ENCODE results near the gene FRYL.

DNA sequence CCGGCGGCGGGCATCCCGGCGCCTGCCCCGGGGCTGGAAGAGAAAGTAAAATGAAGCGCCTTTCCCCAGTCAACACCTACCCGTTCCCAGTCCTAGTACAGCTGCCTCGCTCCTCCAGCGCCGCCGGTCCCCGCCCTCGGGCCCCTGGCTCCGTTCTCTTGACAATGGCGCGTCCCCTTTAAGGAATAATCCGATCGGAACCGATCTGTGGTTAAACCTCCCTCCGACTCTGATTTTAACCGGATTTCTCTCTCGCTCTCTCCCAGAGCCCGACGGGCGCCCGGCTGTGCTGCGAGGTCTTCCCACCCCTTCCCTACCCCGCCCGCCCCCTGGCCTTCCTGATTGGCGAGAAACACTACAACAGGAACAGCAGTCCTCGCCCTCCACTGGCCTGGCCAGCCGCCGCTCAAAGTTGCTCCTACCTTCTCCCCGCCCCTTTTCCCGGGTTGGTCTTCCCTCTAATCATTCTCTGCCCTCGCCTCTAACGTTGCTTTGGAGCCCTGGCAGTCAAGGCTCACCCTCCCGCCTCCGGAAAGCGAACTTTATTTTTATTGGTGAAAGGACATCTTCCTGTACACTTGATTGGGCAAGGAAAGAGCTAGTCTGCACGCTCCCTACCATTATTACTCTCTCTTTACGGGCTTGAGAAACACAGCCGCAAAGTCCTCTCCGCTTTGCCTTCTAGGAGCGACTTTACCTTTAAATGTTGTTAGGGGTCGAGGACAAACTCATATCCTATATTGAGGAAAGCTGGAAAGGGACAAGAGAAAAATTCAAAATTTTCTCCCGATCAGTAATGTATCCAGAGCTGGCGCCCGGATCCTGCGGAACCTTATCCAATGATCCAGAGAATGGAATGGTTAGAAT is at the start of gene FRYL:
- TF ChIP-seq POLR2AphosphoS5 (IDR thresholded peaks at IDR 0.05; ENCODE audit: low read depth, low read length) (peak; percentile 60), TAF1 (IDR thresholded peaks at IDR 0.05; ENCODE audit: borderline replicate concordance, low read depth, low read length) (peak; percentile 58; the same call in 1 of the 2 replicates)
